Type B pancreatic cell (in vitro differentiated cells): Measurements from ENCODE around the gene YAP1. TPM values are rescaled to one million over a fixed set of nuclear protein-coding genes. Genes with fewer than 3 reads are reported as not detected.

ENCODE experiments used
- DNase-seq: peaks from one replicate; pipeline ENCODE4 v3.0.0; 2021; ENCODE audit warnings: mixed read lengths; ENCODE audit not compliant: unreplicated experiment; ENCODE audit errors: extremely low spot score
- H3K27ac Mint-ChIP-seq: 2 replicates; pipeline ENCODE4 v1.8.0; 2021; ENCODE audit warnings: mild to moderate bottlenecking, mixed read lengths
- H3K27me3 Mint-ChIP-seq: 2 replicates; pipeline ENCODE4 v1.8.0; 2021; ENCODE audit warnings: mixed read lengths
- H3K36me3 Mint-ChIP-seq: 2 replicates; pipeline ENCODE4 v1.8.0; 2021; ENCODE audit warnings: mixed read lengths
- H3K4me1 Mint-ChIP-seq: one replicate; pipeline ENCODE4 v1.8.0; 2021; ENCODE audit warnings: mixed read lengths; ENCODE audit not compliant: unreplicated experiment
- H3K4me3 Mint-ChIP-seq: 2 replicates; pipeline ENCODE4 v1.8.0; 2021; ENCODE audit warnings: mild to moderate bottlenecking, mixed read lengths
- H3K9me3 Mint-ChIP-seq: 2 replicates; pipeline ENCODE4 v1.8.0; 2021; ENCODE audit warnings: mixed read lengths
- total RNA-seq: library from RNA; stranded (reverse); gene quantifications from 2 replicates; pipeline ENCODE4 v1.2.1, GENCODE V29; 2021; ENCODE audit warnings: low replicate concordance
- TF ChIP-seq, protein P1 (sequence below): fragments of 200-600 bp; sonication (generic); conservative IDR thresholded peaks from 2 replicates; pipeline ENCODE4 v1.5.0; 2021; ENCODE audit warnings: antibody characterized with exemption, mild to moderate bottlenecking

Gene YAP1
- total RNA-seq, 1 donor from 2014 or later: 199 TPM

DNA sequence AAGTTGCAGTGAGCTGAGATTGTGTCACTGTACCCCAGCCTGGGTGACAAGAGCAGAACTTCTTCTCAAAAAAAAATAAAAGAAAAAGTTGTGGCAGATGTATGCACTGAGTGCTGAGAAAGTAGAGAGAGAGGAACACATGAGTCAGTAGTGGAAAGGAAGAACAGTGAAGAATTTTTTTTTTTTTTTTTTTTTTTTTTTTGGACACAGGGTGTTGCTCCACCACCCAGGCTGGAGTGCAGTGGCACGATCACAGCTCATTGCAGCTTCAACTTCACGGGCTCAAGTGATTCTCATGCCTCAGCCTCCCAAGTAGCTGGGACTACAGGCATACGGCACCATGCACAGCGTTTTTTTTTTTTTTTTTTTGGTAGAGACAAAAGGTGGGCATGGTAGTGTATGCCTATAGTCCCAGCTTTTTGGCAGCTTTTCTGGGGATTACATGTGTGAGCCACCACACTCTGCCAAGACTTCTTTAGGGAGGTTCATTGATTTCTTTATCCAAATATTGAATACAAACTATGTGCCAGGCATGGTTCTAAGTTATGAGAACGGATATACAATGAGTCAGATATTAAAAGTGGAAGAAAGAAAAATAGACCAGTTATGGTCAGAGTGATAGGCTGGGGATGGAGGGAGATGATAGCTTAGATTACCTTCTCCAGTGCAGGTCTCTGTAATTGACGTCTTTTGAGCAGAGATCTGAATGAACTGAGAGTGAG, 62.0 kb downstream of the YAP1 start:
- Mint-ChIP-seq H3K9me3 (no peaks in the 10 kb centered on the region), H3K27me3 (no peaks in the 10 kb centered on the region)

DNA sequence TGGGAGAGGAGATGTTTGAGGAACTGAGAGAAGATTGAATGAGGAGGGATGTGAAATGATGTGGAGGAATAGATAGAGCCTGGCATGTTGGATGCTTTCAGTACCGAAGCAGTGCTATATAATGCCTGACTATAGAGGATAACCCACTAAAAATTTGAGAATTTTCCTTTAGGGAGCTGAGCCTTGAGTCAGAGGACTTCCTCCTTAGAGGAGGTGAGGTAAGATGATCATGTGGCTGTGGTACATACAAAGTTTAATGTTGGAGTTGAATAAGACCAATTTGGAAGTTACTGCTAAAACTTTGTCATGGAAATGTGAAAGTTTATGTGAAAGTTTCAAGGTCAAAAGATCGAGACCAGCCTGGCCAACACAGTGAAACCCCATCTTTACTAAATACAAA, 66.9 kb downstream of the YAP1 start:
- no peak for DNase-seq
- Mint-ChIP-seq H3K27me3 (no peaks in the 10 kb centered on the region), H3K9me3 (no peaks in the 10 kb centered on the region), H3K36me3 (peaks cover 50% of the 10 kb centered on the region), H3K4me3 (no peak overlapping the region), H3K4me1 (peaks cover 10% of the 10 kb centered on the region), H3K27ac (peak overlapping the region; percentile 93)
- TF ChIP-seq, protein P1, sequence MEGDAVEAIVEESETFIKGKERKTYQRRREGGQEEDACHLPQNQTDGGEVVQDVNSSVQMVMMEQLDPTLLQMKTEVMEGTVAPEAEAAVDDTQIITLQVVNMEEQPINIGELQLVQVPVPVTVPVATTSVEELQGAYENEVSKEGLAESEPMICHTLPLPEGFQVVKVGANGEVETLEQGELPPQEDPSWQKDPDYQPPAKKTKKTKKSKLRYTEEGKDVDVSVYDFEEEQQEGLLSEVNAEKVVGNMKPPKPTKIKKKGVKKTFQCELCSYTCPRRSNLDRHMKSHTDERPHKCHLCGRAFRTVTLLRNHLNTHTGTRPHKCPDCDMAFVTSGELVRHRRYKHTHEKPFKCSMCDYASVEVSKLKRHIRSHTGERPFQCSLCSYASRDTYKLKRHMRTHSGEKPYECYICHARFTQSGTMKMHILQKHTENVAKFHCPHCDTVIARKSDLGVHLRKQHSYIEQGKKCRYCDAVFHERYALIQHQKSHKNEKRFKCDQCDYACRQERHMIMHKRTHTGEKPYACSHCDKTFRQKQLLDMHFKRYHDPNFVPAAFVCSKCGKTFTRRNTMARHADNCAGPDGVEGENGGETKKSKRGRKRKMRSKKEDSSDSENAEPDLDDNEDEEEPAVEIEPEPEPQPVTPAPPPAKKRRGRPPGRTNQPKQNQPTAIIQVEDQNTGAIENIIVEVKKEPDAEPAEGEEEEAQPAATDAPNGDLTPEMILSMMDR: no peak

More for the DNA sequence above, 62.0 kb downstream of the YAP1 start:
- no peak for DNase-seq
- H3K27ac Mint-ChIP-seq: peak overlapping the region; percentile 88
- H3K4me3 Mint-ChIP-seq: no peak overlapping the region
- peaks cover 43% of the 10 kb centered on the region for H3K36me3 Mint-ChIP-seq
- peaks cover 20% of the 10 kb centered on the region for H3K4me1 Mint-ChIP-seq
- TF ChIP-seq, protein P1: no peak

DNA sequence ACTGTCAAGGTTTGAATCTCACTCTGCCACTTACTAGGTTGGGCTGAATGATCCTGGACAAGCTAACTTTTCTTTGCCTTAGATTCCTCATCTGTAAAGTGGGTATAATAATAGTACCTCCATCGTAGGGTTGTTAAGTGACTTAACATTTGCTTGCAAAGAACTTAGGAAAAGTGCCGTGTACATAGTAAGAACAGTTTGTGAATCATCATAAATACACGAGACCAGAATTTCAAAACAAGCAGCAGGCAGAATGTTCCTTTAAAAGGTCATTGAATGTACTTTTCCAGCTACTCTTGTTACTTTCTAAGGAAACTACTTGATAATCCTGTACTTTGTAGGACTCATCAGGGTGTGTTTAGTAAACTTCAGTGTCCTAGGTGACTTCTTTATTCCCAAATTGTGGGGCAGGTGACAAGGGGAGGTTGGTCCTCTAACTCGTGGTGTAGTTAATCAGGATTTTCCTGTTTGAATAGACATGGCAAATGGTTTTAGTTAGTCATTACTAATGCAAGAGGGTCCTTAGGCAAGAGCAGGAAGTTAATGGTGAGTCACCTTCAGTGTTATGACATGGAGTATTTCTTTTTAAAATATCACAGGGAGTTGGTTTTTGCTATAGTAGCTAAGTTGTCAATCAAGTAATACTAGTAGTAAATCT, 67.9 kb downstream of the YAP1 start:
- no peak for DNase-seq
- peaks cover 1% of the 10 kb centered on the region for H3K9me3 Mint-ChIP-seq

DNA sequence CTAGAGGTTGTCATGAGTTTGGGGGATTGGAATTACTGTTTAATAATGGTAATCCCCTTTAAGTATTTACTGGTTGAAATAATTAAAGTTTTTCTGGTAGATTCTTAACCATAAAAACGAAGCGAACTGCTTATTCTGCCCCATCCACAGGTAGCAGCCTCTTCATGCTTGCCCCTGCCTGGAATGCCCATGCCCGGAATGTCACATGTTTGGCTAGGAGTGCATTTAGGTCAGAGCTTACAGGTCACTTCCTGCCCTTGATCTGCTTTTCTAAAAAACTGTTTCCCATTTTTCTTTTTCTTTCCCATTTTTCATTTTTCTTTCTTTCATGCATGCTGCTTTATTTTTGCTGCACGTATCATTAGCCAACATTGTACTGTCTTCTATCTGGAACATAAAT, 69.1 kb downstream of the YAP1 start:
- TF ChIP-seq, protein P1: no peak
- H3K27me3 Mint-ChIP-seq: no peaks in the 10 kb centered on the region
- H3K9me3 Mint-ChIP-seq: peaks cover 5% of the 10 kb centered on the region
- peaks cover 54% of the 10 kb centered on the region for H3K36me3 Mint-ChIP-seq
- H3K27ac Mint-ChIP-seq: peak overlapping the region; percentile 20
- H3K4me1 Mint-ChIP-seq: peaks cover 14% of the 10 kb centered on the region
- DNase-seq: no peak
- no peak overlapping the region for H3K4me3 Mint-ChIP-seq

More for the DNA sequence above, 67.9 kb downstream of the YAP1 start:
- H3K27ac Mint-ChIP-seq: peak overlapping the region; percentile 93
- TF ChIP-seq, protein P1: no peak
- H3K4me3 Mint-ChIP-seq: peak overlapping the region; percentile 49
- peaks cover 10% of the 10 kb centered on the region for H3K4me1 Mint-ChIP-seq
- peaks cover 49% of the 10 kb centered on the region for H3K36me3 Mint-ChIP-seq
- H3K27me3 Mint-ChIP-seq: no peaks in the 10 kb centered on the region

DNA sequence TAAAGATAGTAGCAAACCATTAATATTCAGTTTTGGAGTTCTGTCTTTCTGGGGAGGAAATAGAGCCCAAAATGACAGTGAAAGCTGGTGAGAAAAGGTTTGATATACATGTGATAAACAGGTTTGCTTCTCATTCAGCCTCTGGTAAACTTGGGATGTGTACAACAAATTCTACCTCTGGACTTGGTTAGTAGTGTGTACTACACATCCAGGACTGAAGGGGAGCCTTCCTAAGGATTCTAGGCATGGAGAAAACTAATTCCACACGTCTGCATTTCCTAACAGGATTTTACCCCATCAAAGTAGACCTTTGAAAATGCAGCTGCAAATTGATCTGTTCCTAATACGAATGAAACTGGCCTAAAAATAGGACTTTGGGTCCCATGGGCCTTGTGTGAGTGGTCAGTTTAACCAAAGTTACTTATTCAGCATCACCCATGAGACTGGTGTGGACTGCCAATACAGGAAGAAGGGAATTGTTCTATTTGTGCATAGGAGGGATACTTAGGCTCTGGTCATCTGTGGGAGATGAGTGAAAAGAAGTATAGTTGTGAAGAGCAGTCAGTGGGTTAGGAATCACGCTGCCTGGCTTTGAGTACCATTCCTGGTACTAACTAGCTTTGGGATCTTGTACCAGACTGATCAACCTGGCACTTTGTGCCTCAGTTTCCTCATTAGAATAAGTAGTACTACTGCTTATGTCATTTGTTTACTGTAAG, 74.2 kb downstream of the YAP1 start:
- no peak for DNase-seq
- H3K27ac Mint-ChIP-seq: peak overlapping the region; percentile 29
- peak overlapping the region; percentile 46 for H3K4me3 Mint-ChIP-seq
- peaks cover 5% of the 10 kb centered on the region for H3K9me3 Mint-ChIP-seq
- peaks cover 38% of the 10 kb centered on the region for H3K4me1 Mint-ChIP-seq
- H3K36me3 Mint-ChIP-seq: peaks cover 21% of the 10 kb centered on the region
- TF ChIP-seq, protein P1: no peak
- H3K27me3 Mint-ChIP-seq: no peaks in the 10 kb centered on the region
